Left forelimb (tissue), 1 donor: ENCODE results near the gene AAR2.

Experiments used
- DNase-seq: peaks from one replicate; pipeline ENCODE4 v3.0.0-alpha.2; 2018; ENCODE audit warnings: low spot score

The AAR2 gene

DNA sequence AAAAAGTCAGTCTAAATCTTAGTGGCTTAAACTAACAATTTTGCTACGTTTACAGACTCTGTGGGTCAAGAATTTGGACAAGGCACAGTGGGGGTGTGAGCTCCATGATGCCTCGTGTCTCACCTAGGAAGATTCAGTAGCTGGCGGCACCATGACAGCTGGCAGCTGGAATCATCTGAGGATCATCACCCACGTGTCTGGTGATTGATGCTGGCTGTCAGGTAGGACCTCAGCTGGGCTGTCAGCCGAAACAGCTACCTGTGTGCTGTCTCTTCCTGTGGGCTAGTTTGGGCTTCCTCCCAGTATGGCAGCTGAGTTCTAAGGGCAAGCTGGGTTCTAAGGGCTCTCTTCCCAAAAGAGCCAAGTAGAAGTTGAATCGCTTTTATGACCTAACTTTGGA, 43.5 kb downstream of the AAR2 start:
- no peak for DNase-seq

DNA sequence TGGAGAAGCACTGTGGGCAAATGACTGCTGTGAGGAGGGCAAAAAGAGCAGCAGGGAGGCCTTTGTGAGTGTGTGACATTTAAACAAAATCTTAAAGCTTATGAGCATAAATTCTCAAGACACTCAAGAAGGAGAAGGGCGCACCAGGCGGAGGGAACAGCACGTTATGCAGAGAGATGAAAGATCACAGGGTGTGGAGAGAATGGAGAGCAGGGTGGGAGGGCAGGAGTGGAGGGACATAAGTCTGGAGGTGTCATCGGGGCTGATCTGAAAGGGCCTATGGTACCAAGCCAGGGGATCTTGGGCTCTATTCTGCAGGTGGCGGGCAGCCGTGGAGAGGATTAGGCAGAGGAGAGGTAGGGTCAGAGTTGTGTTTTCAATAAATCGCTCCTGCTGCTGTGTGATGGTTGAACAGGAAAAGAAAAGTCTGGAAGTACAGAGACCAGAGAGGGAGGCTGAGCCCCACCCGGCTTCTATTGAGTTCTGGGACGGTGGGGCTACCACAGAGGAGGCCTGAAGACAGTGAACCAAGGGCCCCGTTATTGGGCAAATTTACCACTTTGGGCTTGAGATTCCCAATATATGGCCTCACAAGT, 45.6 kb downstream of the AAR2 start:
- no peak for DNase-seq

DNA sequence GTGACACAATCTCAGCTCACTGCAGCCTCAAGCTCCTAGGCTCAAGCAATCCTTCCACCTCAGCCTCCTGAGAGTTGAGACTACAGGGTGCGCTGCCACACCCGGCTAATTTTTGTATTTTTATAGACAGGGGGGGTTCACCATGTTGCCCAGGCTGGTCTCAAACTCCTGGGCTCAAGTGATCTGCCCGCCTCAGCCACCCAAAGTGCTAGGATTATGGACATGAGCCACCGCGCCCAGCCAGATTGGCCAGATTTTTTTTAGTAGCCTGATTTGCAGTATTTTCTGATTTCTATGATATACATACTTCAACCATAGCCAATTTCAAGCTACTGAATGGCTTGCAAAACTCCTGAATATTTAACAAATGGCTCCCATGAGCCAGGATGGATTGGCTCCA, 48.5 kb downstream of the AAR2 start:
- no peak for DNase-seq

GRCh38 chr20:36285746-36286447, 49.6 kb downstream of the AAR2 start:
- DNase-seq: no peak

GRCh38 chr20:36297656-36298055, 61.4 kb downstream of the AAR2 start:
- DNase-seq: no peak

- DNase-seq: no peak
Measured at GRCh38 chr20:36298061-36298460, 61.8 kb downstream of the AAR2 start.

- DNase-seq: no peak
Measured at GRCh38 chr20:36298795-36299339, 62.6 kb downstream of the AAR2 start.

- DNase-seq: no peak
Measured at GRCh38 chr20:36299459-36299858, 63.2 kb downstream of the AAR2 start.

GRCh38 chr20:36301359-36302119, 65.3 kb downstream of the AAR2 start:
- no peak for DNase-seq

GRCh38 chr20:36303020-36303595, 66.8 kb downstream of the AAR2 start:
- DNase-seq: no peak

DNA sequence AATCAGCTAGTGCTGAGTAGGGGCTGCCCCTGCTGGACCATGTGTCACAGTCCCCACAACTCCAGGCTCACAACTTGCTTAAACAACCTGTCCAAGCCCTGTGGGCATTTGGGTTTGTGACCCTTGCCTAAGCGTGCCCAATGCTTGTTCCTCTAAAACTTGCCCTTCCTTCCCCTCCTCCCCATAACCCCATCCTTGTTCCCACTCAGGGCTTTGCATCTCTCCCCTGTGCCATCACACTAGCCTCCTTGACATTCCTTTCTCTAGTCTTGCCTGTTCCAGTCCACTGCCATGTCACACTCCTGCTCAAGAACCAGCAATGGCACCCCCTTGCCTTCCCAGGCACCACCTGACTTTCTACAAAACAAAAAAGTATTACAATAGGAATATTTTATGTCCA, 67.6 kb downstream of the AAR2 start:
- no peak for DNase-seq

GRCh38 chr20:36304786-36305495, 68.7 kb downstream of the AAR2 start:
- DNase-seq: no peak

- DNase-seq: no peak
Measured at GRCh38 chr20:36305602-36306551, 69.6 kb downstream of the AAR2 start, which contains the start of gene DLGAP4. TSS of gene DLGAP4 (plus strand) at chr20:36306339. CDS start at chr20:36431718, 125,379 bp downstream.
